Loucy (cell line): ENCODE measurements around the gene LUZP2.

Experiments used
- H2AFZ ChIP-seq: fragments of 200-600 bp; sonication (generic); 2 replicates; pipeline ENCODE4 v1.6.0; 2016; ENCODE audit warnings: antibody characterized with exemption, mild to moderate bottlenecking, low read length, moderate library complexity
- H3F3A ChIP-seq: fragments of 200-600 bp; 2 replicates; pipeline ENCODE4 v1.6.0; 2016; ENCODE audit warnings: antibody characterized with exemption, low read depth, mild to moderate bottlenecking
- H3K27me3 ChIP-seq: fragments of 200-600 bp; sonication (generic); 2 replicates; pipeline ENCODE4 v1.6.1; 2014; ENCODE audit warnings: low read length, mild to moderate bottlenecking; ENCODE audit not compliant: insufficient read depth, poor library complexity, severe bottlenecking
- H3K36me3 ChIP-seq: fragments of 200-600 bp; sonication (generic); 2 replicates; pipeline ENCODE4 v1.6.1; 2016; ENCODE audit warnings: low read length; ENCODE audit not compliant: insufficient read depth
- H3K4me1 ChIP-seq: fragments of 200-600 bp; sonication (generic); 2 replicates; pipeline ENCODE4 v1.5.1; 2014; ENCODE audit warnings: low read length, mild to moderate bottlenecking; ENCODE audit not compliant: insufficient read depth, poor library complexity, severe bottlenecking
- H3K4me2 ChIP-seq: fragments of 200-600 bp; sonication (generic); 2 replicates; pipeline ENCODE4 v1.6.0; 2014; ENCODE audit warnings: antibody characterized with exemption, low read length, low read depth, mild to moderate bottlenecking; ENCODE audit not compliant: poor library complexity, severe bottlenecking
- H3K4me3 ChIP-seq: fragments of 200-600 bp; sonication (generic); 2 replicates; pipeline ENCODE4 v1.5.1; 2014; ENCODE audit warnings: low read length, mild to moderate bottlenecking, mixed read lengths; ENCODE audit not compliant: poor library complexity, severe bottlenecking
- H3K79me2 ChIP-seq: fragments of 200-600 bp; sonication (generic); 2 replicates; pipeline ENCODE4 v1.6.1; 2014; ENCODE audit warnings: low read length; ENCODE audit not compliant: insufficient read depth
- H3K9ac ChIP-seq: fragments of 200-600 bp; sonication (generic); 2 replicates; pipeline ENCODE4 v1.6.0; 2014; ENCODE audit warnings: mild to moderate bottlenecking, low read depth, low read length, moderate library complexity; ENCODE audit not compliant: poor library complexity, severe bottlenecking
- H3K9me2 ChIP-seq: fragments of 200-600 bp; sonication (generic); replicated peaks from 2 replicates; pipeline ENCODE4 v1.6.1; 2016; ENCODE audit warnings: low read depth, low read length, mixed read lengths
- H3K9me3 ChIP-seq: fragments of 200-600 bp; sonication (generic); 2 replicates; pipeline ENCODE4 v1.6.1; 2014; ENCODE audit warnings: mild to moderate bottlenecking, antibody characterized with exemption, low read length, low read depth; ENCODE audit not compliant: insufficient read depth
- H4K20me1 ChIP-seq: fragments of 200-600 bp; sonication (generic); 2 replicates; pipeline ENCODE4 v1.6.0; 2014; ENCODE audit warnings: antibody characterized with exemption, low read length, mild to moderate bottlenecking; ENCODE audit not compliant: insufficient read depth, poor library complexity, severe bottlenecking
- CTCF ChIP-seq: fragments of 200-600 bp; sonication (generic); conservative IDR thresholded peaks from 2 replicates; pipeline ENCODE4 v1.5.1; 2014; ENCODE audit warnings: mild to moderate bottlenecking, antibody characterized with exemption, low read length
- EZH2phosphoT487 ChIP-seq: fragments of 200-600 bp; IDR thresholded peaks from 2 replicates; pipeline ENCODE4 v1.6.1; 2018; ENCODE audit warnings: antibody characterized with exemption, mild to moderate bottlenecking, moderate library complexity, borderline replicate concordance

Gene LUZP2

GRCh38 chr11:24855951-24856350 lies 359.1 kb downstream of the LUZP2 start:
- Histone ChIP-seq H2AFZ (no peak overlapping the region), H3K9me2 (no peaks in the 10 kb centered on the region), H4K20me1 (no peaks in the 10 kb centered on the region), H3K27me3 (no peaks in the 10 kb centered on the region), H3K9me3 (no peaks in the 10 kb centered on the region), H3K9ac (no peak overlapping the region), H3F3A (no peaks in the 10 kb centered on the region), H3K4me1 (no peaks in the 10 kb centered on the region), H3K79me2 (no peaks in the 10 kb centered on the region), H3K36me3 (no peaks in the 10 kb centered on the region), H3K4me3 (no peak overlapping the region), H3K4me2 (no peak overlapping the region)
- TF ChIP-seq EZH2phosphoT487 (no peak), CTCF (no peak)

- Histone ChIP-seq H3K79me2 (no peaks in the 10 kb centered on the region), H3K9me2 (no peaks in the 10 kb centered on the region), H3K9ac (no peak overlapping the region), H3K4me3 (no peak overlapping the region), H4K20me1 (no peaks in the 10 kb centered on the region), H3K9me3 (no peaks in the 10 kb centered on the region), H3K4me1 (no peaks in the 10 kb centered on the region), H2AFZ (no peak overlapping the region), H3F3A (no peaks in the 10 kb centered on the region), H3K4me2 (no peak overlapping the region), H3K36me3 (no peaks in the 10 kb centered on the region), H3K27me3 (no peaks in the 10 kb centered on the region)
- no peak for TF ChIP-seq EZH2phosphoT487
- no peak for TF ChIP-seq CTCF
Measured at GRCh38 chr11:24859801-24860300, 363.0 kb downstream of the LUZP2 start.

GRCh38 chr11:24861440-24861839 lies 364.6 kb downstream of the LUZP2 start:
- H4K20me1 ChIP-seq = no peaks in the 10 kb centered on the region
- TF ChIP-seq EZH2phosphoT487 (no peak), CTCF (no peak)

More at GRCh38 chr11:24861440-24861839, 364.6 kb downstream of the LUZP2 start:
- Histone ChIP-seq H3K9me3 (no peaks in the 10 kb centered on the region), H3K9ac (no peak overlapping the region), H3K9me2 (no peaks in the 10 kb centered on the region), H3K4me3 (no peak overlapping the region), H2AFZ (no peak overlapping the region), H3K36me3 (no peaks in the 10 kb centered on the region), H3K4me2 (no peak overlapping the region), H3K4me1 (no peaks in the 10 kb centered on the region), H3F3A (no peaks in the 10 kb centered on the region), H3K79me2 (no peaks in the 10 kb centered on the region), H3K27me3 (no peaks in the 10 kb centered on the region)
